ENCODE results near the gene GRHL1. TPM values are rescaled to one million over a fixed set of nuclear protein-coding genes. Genes with fewer than 3 reads are reported as not detected.

Gene GRHL1
- total and polyA plus RNA-seq, 2 of the 4 experiments (the other 2 are of a cell fraction), result 0.18 to 0.21 TPM

DNA sequence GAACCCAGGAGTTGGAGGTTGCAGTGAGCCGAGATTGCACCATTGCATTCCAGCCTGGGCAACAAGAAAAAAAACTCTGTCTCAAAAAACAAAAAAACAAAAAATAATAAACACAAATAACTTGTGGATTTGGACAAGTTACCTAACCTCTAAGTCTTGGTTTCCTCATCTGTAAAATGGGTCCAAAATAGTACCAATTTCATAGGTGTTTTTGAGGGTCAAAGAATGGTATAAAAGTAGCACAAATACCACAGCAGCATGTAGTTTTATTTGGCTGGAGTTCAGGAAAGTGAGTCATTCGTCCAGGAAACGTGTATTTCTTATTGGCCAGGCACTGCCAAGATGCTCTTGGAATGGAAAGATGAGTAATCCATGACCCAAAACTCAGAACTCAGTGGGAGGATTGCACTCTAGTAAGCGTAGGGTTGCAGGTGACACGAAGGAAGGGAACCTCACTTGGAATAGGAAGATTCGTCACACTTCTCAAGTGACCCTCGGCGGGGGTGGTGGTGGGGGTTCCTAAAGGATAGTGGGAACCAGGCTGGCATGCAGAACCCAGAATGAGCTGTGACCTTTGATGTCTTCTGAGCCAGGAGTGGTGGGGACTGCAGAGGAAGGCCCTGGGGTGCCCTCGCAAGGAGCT lies 24.4 kb downstream of the GRHL1 start:
- H4K91ac ChIP-seq (ENCODE audit: insufficient read depth, low read depth, low read length), result peak overlapping the region; percentile 56; the same call in 1 of the 2 replicates
- peak overlapping the region in 1 of 2 experiments; percentile 65; a peak in 2 of 4 replicates for H4K8ac ChIP-seq (ENCODE audit: low read depth in 2 of 2, low read length in 2 of 2)
- H2BK20ac ChIP-seq (ENCODE audit: low read depth, low read length), result peak overlapping the region; percentile 91
- POLR2A ChIA-PET (ENCODE audit: unreplicated experiment), result no interaction called here
- peaks cover 29% of the 10 kb centered on the region for H3K4me1 ChIP-seq (ENCODE audit: control insufficient read depth, insufficient read depth, low read length)
- peak; percentile 65 for ATAC-seq (ENCODE audit: low read depth)
- CTCF ChIA-PET, result interaction anchor here (1.0 kb wide), 1 partner anchor 9 kb away, joined by 3 read pairs; no protein-coding TSS in a partner anchor
- peak overlapping the region; percentile 83 for H3K4ac ChIP-seq (ENCODE audit: low read depth, low read length)
- H2BK5ac ChIP-seq (ENCODE audit: low read depth, low read length, poor library complexity, severe bottlenecking), result peak overlapping the region; percentile 53
- H3K27ac ChIP-seq (ENCODE audit: insufficient read depth, low read length), result peak overlapping the region; percentile 23; the same call in 1 of the 2 replicates
- H3K18ac ChIP-seq (ENCODE audit: low read depth, low read length), result peak overlapping the region; percentile 77
- H3K23ac ChIP-seq (ENCODE audit: low read depth, low read length), result peak overlapping the region; percentile 28; the same call in 1 of the 2 replicates
- H3K9me1 ChIP-seq (ENCODE audit: insufficient read depth, low read length), result peaks cover 12% of the 10 kb centered on the region
- DNase-seq, result peak; percentile 98
- peak overlapping the region; percentile 73 for H2BK120ac ChIP-seq (ENCODE audit: low read depth, low read length)
- BruUV-seq (replicated peaks), result no TSS peak
- H3K56ac ChIP-seq (ENCODE audit: extremely low read depth, insufficient read depth, low read length), result no peak overlapping the region
- no peak overlapping the region for H3K9ac ChIP-seq (ENCODE audit: low read depth, low read length)
- peak overlapping the region; percentile 86 for H3K14ac ChIP-seq (replicated peaks; ENCODE audit: low read depth, low read length)
- H3K79me1 ChIP-seq (ENCODE audit: low read depth in 1 of 2, low read length in 2 of 2), result no peaks in the 10 kb centered on the region
- H3K27me3 ChIP-seq (ENCODE audit: control insufficient read depth, insufficient read depth, low read length), result no peaks in the 10 kb centered on the region
- dilution Hi-C loops (cut with HindIII; ENCODE audit: low sequenced_read_pairs, unreplicated experiment) (no loop called here), in situ Hi-C loops (cut with MboI; ENCODE audit: low sequenced_read_pairs) (no loop called here), intact Hi-C loops (cut with micrococcal nuclease) (no loop called here)
- H2AFZ ChIP-seq (replicated peaks; ENCODE audit: low read length, poor library complexity), result peak overlapping the region; percentile 73
- H2AK5ac ChIP-seq (ENCODE audit: low read depth, low read length), result peak overlapping the region; percentile 95
- H2AK9ac ChIP-seq (replicated peaks; ENCODE audit: low read depth, low read length, poor library complexity), result peak overlapping the region; percentile 59
- WGBS, 2 experiments (ENCODE audit: extremely low coverage in 2 of 2, insufficient read length in 1 of 2), result 100% methylated on average over 1 of the region's 9 CpGs; no CpG with 5 or more reads in 1 of the 2 experiments
- no peak for TF ChIP-seq NFE2L2 (IDR thresholded peaks at IDR 0.05; ENCODE audit: low read depth, low read length)
- TF ChIP-seq SMC3 (IDR thresholded peaks at IDR 0.05; ENCODE audit: low read depth, low read length), result no peak
- TF ChIP-seq, protein P1, sequence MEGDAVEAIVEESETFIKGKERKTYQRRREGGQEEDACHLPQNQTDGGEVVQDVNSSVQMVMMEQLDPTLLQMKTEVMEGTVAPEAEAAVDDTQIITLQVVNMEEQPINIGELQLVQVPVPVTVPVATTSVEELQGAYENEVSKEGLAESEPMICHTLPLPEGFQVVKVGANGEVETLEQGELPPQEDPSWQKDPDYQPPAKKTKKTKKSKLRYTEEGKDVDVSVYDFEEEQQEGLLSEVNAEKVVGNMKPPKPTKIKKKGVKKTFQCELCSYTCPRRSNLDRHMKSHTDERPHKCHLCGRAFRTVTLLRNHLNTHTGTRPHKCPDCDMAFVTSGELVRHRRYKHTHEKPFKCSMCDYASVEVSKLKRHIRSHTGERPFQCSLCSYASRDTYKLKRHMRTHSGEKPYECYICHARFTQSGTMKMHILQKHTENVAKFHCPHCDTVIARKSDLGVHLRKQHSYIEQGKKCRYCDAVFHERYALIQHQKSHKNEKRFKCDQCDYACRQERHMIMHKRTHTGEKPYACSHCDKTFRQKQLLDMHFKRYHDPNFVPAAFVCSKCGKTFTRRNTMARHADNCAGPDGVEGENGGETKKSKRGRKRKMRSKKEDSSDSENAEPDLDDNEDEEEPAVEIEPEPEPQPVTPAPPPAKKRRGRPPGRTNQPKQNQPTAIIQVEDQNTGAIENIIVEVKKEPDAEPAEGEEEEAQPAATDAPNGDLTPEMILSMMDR (conservative IDR thresholded peaks at IDR 0.05; ENCODE audit: low read depth, low read length), result no peak
- peak; percentile 53 for TF ChIP-seq RCOR1 (IDR thresholded peaks at IDR 0.05; ENCODE audit: insufficient replicate concordance, low read length)
- TF ChIP-seq FOS (IDR thresholded peaks at IDR 0.05; ENCODE audit: low read depth, low read length), result peak; percentile 97
- TF ChIP-seq CHD1 (IDR thresholded peaks at IDR 0.05; ENCODE audit: low read depth, low read length), result no peak
- TF ChIP-seq BHLHE40 (IDR thresholded peaks at IDR 0.05; ENCODE audit: low read depth, low read length), result peak; percentile 75
- peak; percentile 78 for TF ChIP-seq CEBPB (IDR thresholded peaks at IDR 0.05; ENCODE audit: low read depth, low read length)
- H3K4me3 ChIP-seq (ENCODE audit: insufficient read depth, low read depth, low read length), result no peak overlapping the region
- H3K36me3 ChIP-seq (ENCODE audit: control insufficient read depth, insufficient read depth, low read length), result no peaks in the 10 kb centered on the region
- no peak overlapping the region for H3K4me2 ChIP-seq (ENCODE audit: low read depth, low read length)
- peak overlapping the region; percentile 15; the same call in 1 of the 3 replicates for H2BK15ac ChIP-seq (ENCODE audit: low read depth, low read length)
- no peaks in the 10 kb centered on the region for H3K9me3 ChIP-seq (ENCODE audit: control insufficient read depth, insufficient read depth, low read length)
- H4K20me1 ChIP-seq (ENCODE audit: insufficient read depth, low read length), result no peaks in the 10 kb centered on the region
- 0 out of 2 replicates have a peak overlapping the region, but pooled peaks have one; percentile 18 for H4K5ac ChIP-seq (ENCODE audit: low read depth, low read length)

All from IMR-90 (cell line).